H1 (cell line): ENCODE measurements around the gene ETV4. TPM values are rescaled to one million over a fixed set of nuclear protein-coding genes. Genes with fewer than 3 reads are reported as not detected.

Experiments used
- CHD2 ChIP-seq: IDR thresholded peaks from 2 replicates; pipeline ENCODE4 v1.6.1; 2012; ENCODE audit warnings: low read length, improper control_type of control experiment
- CHD7 ChIP-seq: fragments of 300-600 bp; sonication (generic); IDR thresholded peaks from 2 replicates; pipeline ENCODE4 v1.7.1; 2012; ENCODE audit warnings: low read length, moderate library complexity, mild to moderate bottlenecking, inconsistent platforms; ENCODE audit not compliant: insufficient replicate concordance
- CTBP2 ChIP-seq: IDR thresholded peaks from 2 replicates; pipeline ENCODE4 v1.7.0; 2011; ENCODE audit warnings: borderline replicate concordance, mild to moderate bottlenecking, moderate library complexity, mixed read lengths, low read length; ENCODE audit not compliant: insufficient read depth, insufficient read length
- EP300 ChIP-seq, 2 experiments: IDR thresholded peaks; 1 replicate in 1 of 2; 2 replicates in 1 of 2; pipeline ENCODE4 v1.6.1; 2011 to 2012; ENCODE audit warnings: low read depth in 2 of 2, low read length in 2 of 2, mild to moderate bottlenecking in 2 of 2, borderline replicate concordance in 1 of 2, inconsistent platforms in 1 of 2, moderate library complexity in 1 of 2
- KDM1A ChIP-seq: fragments of 200-600, 300-600 bp; sonication (generic); IDR thresholded peaks from 2 replicates; pipeline ENCODE4 v1.7.1; 2016; ENCODE audit warnings: mild to moderate bottlenecking, low read length, borderline replicate concordance
- RAD21 ChIP-seq, 2 experiments: IDR thresholded peaks in 1 of 2; conservative IDR thresholded peaks in 1 of 2; 2 replicates each; pipeline ENCODE4 v1.6.1; 2011; ENCODE audit warnings: low read depth in 2 of 2, low read length in 2 of 2, improper control_type of control experiment in 1 of 2, inconsistent platforms in 1 of 2, mild to moderate bottlenecking in 1 of 2, moderate library complexity in 1 of 2
- SAP30 ChIP-seq: fragments of 300-600 bp; sonication (generic); IDR thresholded peaks from 2 replicates; pipeline ENCODE4 v1.7.1; 2012; ENCODE audit warnings: low read length, moderate library complexity, mild to moderate bottlenecking, inconsistent platforms; ENCODE audit not compliant: insufficient read depth, insufficient replicate concordance
- SP4 ChIP-seq: IDR thresholded peaks from 2 replicates; pipeline ENCODE4 v1.6.1; 2012; ENCODE audit warnings: low read length, inconsistent platforms
- polyA plus RNA-seq, 7 experiments: library from polyadenylated mRNA; depleted of rRNA in 3 of 7; stranded (reverse) in 5 of 7; unstranded in 2 of 7; fragments of >200 nt in 5 of 7; fragments of 200-250 nt in 2 of 7; gene quantifications; 1 replicate in 5 of 7; 2 replicates in 1 of 7; 4 replicates in 1 of 7; pipeline versions ENCODE4 v1.2.1 to v1.2.3, GENCODE V29; 2011 to 2013; ENCODE audit warnings: missing spikeins in 2 of 7, mixed read lengths in 2 of 7
- total RNA-seq: library from RNA; stranded (reverse); fragmentation: NEBNext Ultra II Directional; extraction: Animal tissue kit (Norgen Biotek cat#: 25700); gene quantifications from 2 replicates; pipeline ENCODE4 v1.2.1, GENCODE V29; 2021

The ETV4 gene
- total and polyA plus RNA-seq, 2 of the 8 experiments (the other 6 are each of a cell fraction or from before 2014, with no cell fraction given): 75.2 to 143 TPM

DNA sequence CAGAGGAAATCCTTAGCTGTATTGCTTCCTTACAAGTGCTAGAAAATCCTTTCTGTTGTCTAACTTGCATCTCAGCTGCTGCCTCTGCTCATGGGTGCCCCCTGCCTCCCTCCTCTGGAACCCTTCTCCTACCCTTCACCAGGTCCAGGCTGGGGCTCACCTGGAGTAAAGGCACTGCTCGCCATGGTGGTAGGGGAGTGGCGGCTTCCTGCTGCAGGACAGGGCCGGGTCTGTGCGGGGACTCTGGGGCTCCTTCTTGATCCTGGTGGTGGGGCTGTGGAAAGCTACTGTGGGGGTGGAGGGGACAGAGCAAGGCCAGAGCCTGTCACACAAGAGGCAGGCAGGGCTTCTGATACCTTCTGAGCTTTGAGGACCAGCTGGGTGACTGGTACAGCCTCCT lies 12.4 kb downstream of the ETV4 start (continued):
- TF ChIP-seq RAD21 (IDR thresholded peaks at IDR 0.05 in 1 of 2, conservative IDR thresholded peaks at IDR 0.05 in 1 of 2; ENCODE audit: low read depth in 2 of 2, low read length in 2 of 2) (peak in 1 of 2 experiments; percentile 16; a peak in 1 of 4 replicates), CHD7 (no peak), CTBP2 (no peak), SAP30 (no peak), SP4 (no peak), CHD2 (no peak), EP300 (IDR thresholded peaks at IDR 0.05; ENCODE audit: borderline replicate concordance in 1 of 2, low read depth in 2 of 2, low read length in 2 of 2) (no peak), KDM1A (0 out of 2 replicates have a peak, but pooled peaks have one; percentile 25)
